PC-3 (cell line): ENCODE measurements around the gene ITGA3.

ENCODE experiments used
- CTCF ChIP-seq: fragments of 300-600 bp; sonication (generic); conservative IDR thresholded peaks from 2 replicates; pipeline ENCODE4 v1.5.1; 2017; ENCODE audit warnings: antibody characterized with exemption, low read depth, mild to moderate bottlenecking, low read length
- EZH2 ChIP-seq: fragments of 300-600 bp; sonication (generic); IDR thresholded peaks from one replicate; pipeline ENCODE4 v1.6.1; 2017; ENCODE audit warnings: antibody characterized with exemption, mild to moderate bottlenecking, low read length; ENCODE audit not compliant: unreplicated experiment
- EZH2phosphoT487 ChIP-seq: fragments of 300-600 bp; sonication (generic); IDR thresholded peaks from 2 replicates; pipeline ENCODE4 v1.6.1; 2018; ENCODE audit warnings: mild to moderate bottlenecking, antibody characterized with exemption, low read length, borderline replicate concordance

- no peak for TF ChIP-seq CTCF
- no peak for TF ChIP-seq EZH2
- no peak for TF ChIP-seq EZH2phosphoT487
These were observed 20.5 kb upstream of the ITGA3 start for GRCh38 chr17:50035421-50035879.
